ENCODE measurements around the gene SP140. TPM values are rescaled to one million over a fixed set of nuclear protein-coding genes. Genes with fewer than 3 reads are reported as not detected.

The SP140 gene
- total RNA-seq, 1 experiment from 2014 or later = 2.6 TPM

GRCh38 chr2:230299618-230300017 is 74.1 kb downstream of the SP140 start (continued):
- TF ChIP-seq ATF3 (IDR thresholded peaks at IDR 0.05) (no peak), ELF1 (IDR thresholded peaks at IDR 0.05; ENCODE audit: borderline replicate concordance, low read depth) (no peak), EZH2phosphoT487 (IDR thresholded peaks at IDR 0.05; ENCODE audit: borderline replicate concordance) (no peak), POLR2A (IDR thresholded peaks at IDR 0.05; ENCODE audit: borderline replicate concordance, extremely low read depth, insufficient read depth, insufficient read length) (no peak), YY1 (IDR thresholded peaks at IDR 0.05; ENCODE audit: extremely low read depth, insufficient replicate concordance, low read depth, low read length) (no peak)

GRCh38 chr2:230305416-230306275 is 80.1 kb downstream of the SP140 start:
- POLR2A ChIA-PET = no interaction called here
- Histone ChIP-seq H3K4me3 (replicated peaks in 1 of 2; ENCODE audit: low read depth in 1 of 2, low read length in 2 of 2) (no peak overlapping the region), H3K79me2 (ENCODE audit: insufficient read depth, low read length) (no peaks in the 10 kb centered on the region), H3K9me3 (ENCODE audit: control insufficient read depth in 1 of 2, insufficient read depth in 1 of 2, low read depth in 1 of 2, low read length in 2 of 2) (no peaks in the 10 kb centered on the region), H3K4me1 (ENCODE audit: control insufficient read depth in 1 of 2, insufficient read depth in 2 of 2, low read length in 2 of 2) (no peaks in the 10 kb centered on the region), H3K27me3 (ENCODE audit: insufficient read depth, low read length) (no peaks in the 10 kb centered on the region), H3K9ac (ENCODE audit: low read length) (no peak overlapping the region), H2AFZ (ENCODE audit: low read depth, low read length, poor library complexity, severe bottlenecking) (no peak overlapping the region), H4K20me1 (ENCODE audit: insufficient read depth) (no peaks in the 10 kb centered on the region), H3K9me2 (ENCODE audit: insufficient read depth) (no peaks in the 10 kb centered on the region), H3K27ac (ENCODE audit: low read depth, low read length) (no peak overlapping the region), H3K4me2 (ENCODE audit: low read length) (no peak overlapping the region), H3K36me3 (ENCODE audit: control insufficient read depth in 1 of 2, insufficient read depth in 2 of 2, low read length in 2 of 2) (no peaks in the 10 kb centered on the region)
- RAD21 ChIA-PET (ENCODE audit: low non-redundant PET in 1 of 2, low total read pairs in 2 of 2, uncharacterized antibody in 2 of 2, unreplicated experiment in 2 of 2) = no interaction called here
- intact Hi-C loops (cut with micrococcal nuclease) = no loop called here
- ATAC-seq (no peak), DNase-seq (ENCODE audit: low read depth, low spot score) (no peak)
- CTCF ChIA-PET = no interaction called here
- TF ChIP-seq YY1 (IDR thresholded peaks at IDR 0.05; ENCODE audit: extremely low read depth, insufficient replicate concordance, low read depth, low read length) (no peak), SIN3A (IDR thresholded peaks at IDR 0.05; ENCODE audit: low read depth) (no peak), JUND (IDR thresholded peaks at IDR 0.05) (no peak), EGR1 (IDR thresholded peaks at IDR 0.05; ENCODE audit: low read depth) (no peak), RAD21 (IDR thresholded peaks at IDR 0.05; ENCODE audit: low read depth) (no peak), CTCF (IDR thresholded peaks at IDR 0.05 in 2 of 3, conservative IDR thresholded peaks at IDR 0.05 in 1 of 3; ENCODE audit: borderline replicate concordance in 1 of 3, insufficient read depth in 1 of 3, low read depth in 2 of 3, low read length in 2 of 3) (no peak), CEBPB (IDR thresholded peaks at IDR 0.05; ENCODE audit: low read depth) (no peak), ZNF274 (IDR thresholded peaks at IDR 0.05; ENCODE audit: low read depth, low read length) (no peak)
- BruUV-seq (replicated peaks) = no TSS peak
